Hepatocyte (in vitro differentiated cells): ENCODE results near the gene METAP1. TPM values are rescaled to one million over a fixed set of nuclear protein-coding genes. Genes with fewer than 3 reads are reported as not detected.
"Not testable (repeated sequence)": the region's sequence is repeated elsewhere in the genome, so short reads cannot be mapped to it uniquely, and the experiment has no call there.

Experiments
- DNase-seq: peaks from one replicate; pipeline ENCODE4 v3.0.0-alpha.2; 2016; ENCODE audit warnings: low spot score
- H2AFZ ChIP-seq: fragments of 200-600 bp; sonication (generic); 2 replicates; pipeline ENCODE4 v1.6.0; 2016; ENCODE audit warnings: antibody characterized with exemption, mild to moderate bottlenecking
- H3K27ac ChIP-seq: fragments of 200-600 bp; sonication (generic); 2 replicates; pipeline ENCODE4 v1.5.1; 2016; ENCODE audit warnings: mild to moderate bottlenecking
- H3K27me3 ChIP-seq: fragments of 200-600 bp; sonication (generic); 2 replicates; pipeline ENCODE4 v1.6.1; 2016
- H3K36me3 ChIP-seq: fragments of 200-600 bp; sonication (generic); replicated peaks from 2 replicates; pipeline ENCODE4 v1.5.1; 2016; ENCODE audit warnings: low read depth; ENCODE audit not compliant: insufficient read depth
- H3K4me1 ChIP-seq: fragments of 200-600 bp; sonication (generic); 2 replicates; pipeline ENCODE4 v1.5.1; 2016; ENCODE audit warnings: mild to moderate bottlenecking, moderate library complexity; ENCODE audit not compliant: insufficient read depth
- H3K4me2 ChIP-seq: fragments of 200-600 bp; sonication (generic); 2 replicates; pipeline ENCODE4 v1.6.0; 2016
- H3K4me3 ChIP-seq: fragments of 200-600 bp; sonication (generic); 2 replicates; pipeline ENCODE4 v1.5.1; 2016; ENCODE audit warnings: mild to moderate bottlenecking
- H3K79me2 ChIP-seq: fragments of 200-600 bp; sonication (generic); 2 replicates; pipeline ENCODE4 v1.6.0; 2017; ENCODE audit warnings: mild to moderate bottlenecking
- H3K9me2 ChIP-seq: fragments of 200-600 bp; sonication (generic); replicated peaks from 2 replicates; pipeline ENCODE4 v1.6.0; 2017; ENCODE audit warnings: mild to moderate bottlenecking; ENCODE audit not compliant: insufficient read depth
- H3K9me3 ChIP-seq: fragments of 200-600 bp; sonication (generic); 2 replicates; pipeline ENCODE4 v1.5.1; 2016; ENCODE audit warnings: low read depth, mild to moderate bottlenecking
- H4K20me1 ChIP-seq: fragments of 200-600 bp; sonication (generic); 2 replicates; pipeline ENCODE4 v1.6.0; 2016; ENCODE audit warnings: mild to moderate bottlenecking; ENCODE audit not compliant: insufficient read depth, poor library complexity, severe bottlenecking
- EZH2 ChIP-seq: fragments of 200-600 bp; sonication (generic); IDR thresholded peaks from 2 replicates; pipeline ENCODE4 v1.6.1; 2016; ENCODE audit warnings: antibody characterized with exemption, mild to moderate bottlenecking, borderline replicate concordance
- EZH2phosphoT487 ChIP-seq: fragments of 200-600 bp; sonication (generic); IDR thresholded peaks from one replicate; pipeline ENCODE4 v1.6.1; 2018; ENCODE audit warnings: antibody characterized with exemption, mild to moderate bottlenecking, low read depth, moderate library complexity; ENCODE audit not compliant: unreplicated experiment, severe bottlenecking
- WGBS: methylation state at CpG from one replicate; pipeline ENCODE4 v1.1.6; 2016; ENCODE audit warnings: low lambda C conversion rate; ENCODE audit errors: missing lambda C conversion rate; 5-methylcytosine and 5-hydroxymethylcytosine counted together
- polyA plus RNA-seq: library from polyadenylated mRNA; unstranded; fragments of >200 nt; fragmentation: Nextera tagmentation; extraction: Ambion mirVana; gene quantifications from 2 replicates; pipeline ENCODE4 v1.2.1, GENCODE V29; 2016
- total RNA-seq: library from RNA; depleted of rRNA; stranded (reverse); fragments of >200 nt; gene quantifications from 2 replicates; pipeline ENCODE4 v1.2.3, GENCODE V29; 2014
- TF ChIP-seq, protein P1 (sequence below): fragments of 200-600 bp; sonication (generic); IDR thresholded peaks from 2 replicates; pipeline ENCODE4 v1.5.1; 2016; ENCODE audit warnings: antibody characterized with exemption, mild to moderate bottlenecking; ENCODE audit not compliant: poor library complexity

Gene METAP1
- total and polyA plus RNA-seq, 2 experiments from 2014 or later = 26.3 to 50.8 TPM

GRCh38 chr4:99079625-99080295, 84.2 kb downstream of the METAP1 start:
- H3K9me3 ChIP-seq = no peaks in the 10 kb centered on the region
- TF ChIP-seq EZH2 (no peak), EZH2phosphoT487 (no peak)
- TF ChIP-seq, protein P1, sequence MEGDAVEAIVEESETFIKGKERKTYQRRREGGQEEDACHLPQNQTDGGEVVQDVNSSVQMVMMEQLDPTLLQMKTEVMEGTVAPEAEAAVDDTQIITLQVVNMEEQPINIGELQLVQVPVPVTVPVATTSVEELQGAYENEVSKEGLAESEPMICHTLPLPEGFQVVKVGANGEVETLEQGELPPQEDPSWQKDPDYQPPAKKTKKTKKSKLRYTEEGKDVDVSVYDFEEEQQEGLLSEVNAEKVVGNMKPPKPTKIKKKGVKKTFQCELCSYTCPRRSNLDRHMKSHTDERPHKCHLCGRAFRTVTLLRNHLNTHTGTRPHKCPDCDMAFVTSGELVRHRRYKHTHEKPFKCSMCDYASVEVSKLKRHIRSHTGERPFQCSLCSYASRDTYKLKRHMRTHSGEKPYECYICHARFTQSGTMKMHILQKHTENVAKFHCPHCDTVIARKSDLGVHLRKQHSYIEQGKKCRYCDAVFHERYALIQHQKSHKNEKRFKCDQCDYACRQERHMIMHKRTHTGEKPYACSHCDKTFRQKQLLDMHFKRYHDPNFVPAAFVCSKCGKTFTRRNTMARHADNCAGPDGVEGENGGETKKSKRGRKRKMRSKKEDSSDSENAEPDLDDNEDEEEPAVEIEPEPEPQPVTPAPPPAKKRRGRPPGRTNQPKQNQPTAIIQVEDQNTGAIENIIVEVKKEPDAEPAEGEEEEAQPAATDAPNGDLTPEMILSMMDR = no peak
- no peaks in the 10 kb centered on the region for H3K36me3 ChIP-seq
- H3K79me2 ChIP-seq = peaks cover 37% of the 10 kb centered on the region
- no peaks in the 10 kb centered on the region for H3K4me1 ChIP-seq
- H3K27ac ChIP-seq = no peak overlapping the region
- H2AFZ ChIP-seq = no peak overlapping the region
- no peaks in the 10 kb centered on the region for H3K27me3 ChIP-seq
- peaks cover 8% of the 10 kb centered on the region for H4K20me1 ChIP-seq
- no peaks in the 10 kb centered on the region for H3K9me2 ChIP-seq
- no peak overlapping the region for H3K4me2 ChIP-seq
- 93% methylated on average over 5 of the region's 5 CpGs for WGBS
- no peak overlapping the region for H3K4me3 ChIP-seq
- DNase-seq = no peak

DNA sequence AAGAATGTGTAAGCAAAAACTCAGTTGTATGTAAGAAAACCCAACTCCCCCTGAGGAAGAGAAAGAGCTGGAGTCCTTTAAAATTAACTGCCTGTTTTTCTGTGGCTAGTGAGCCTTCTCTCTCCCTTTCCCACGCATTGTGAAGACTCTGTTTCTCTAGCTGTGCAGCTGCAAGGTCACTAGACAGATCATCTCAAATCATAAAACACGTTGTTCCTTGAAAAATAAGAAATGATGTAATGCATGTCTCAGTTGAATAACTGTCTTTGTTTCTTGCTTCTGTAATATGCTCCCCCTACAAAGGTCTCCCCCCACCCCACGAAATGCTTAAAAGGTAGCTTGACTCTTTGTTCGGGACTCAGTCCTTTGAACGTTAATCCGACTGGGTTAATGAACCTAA, 85.3 kb downstream of the METAP1 start:
- DNase-seq, H2AFZ ChIP-seq, H3K36me3 ChIP-seq, H3K4me2 ChIP-seq, H3K9me2 ChIP-seq, H3K27me3 ChIP-seq, H3K9me3 ChIP-seq, H3K4me3 ChIP-seq, H3K27ac ChIP-seq, H3K4me1 ChIP-seq: not testable (repeated sequence)
- peaks cover 48% of the 10 kb centered on the region for H3K79me2 ChIP-seq
- WGBS = 77% methylated on average over 6 of the region's 6 CpGs
- H4K20me1 ChIP-seq = peaks cover 18% of the 10 kb centered on the region

GRCh38 chr4:99082192-99082591, 86.7 kb downstream of the METAP1 start:
- H3K4me3 ChIP-seq = no peak overlapping the region
- WGBS = 90% methylated on average over 5 of the region's 5 CpGs
- H3K36me3 ChIP-seq = peaks cover 4% of the 10 kb centered on the region
- H3K4me1 ChIP-seq = peaks cover 6% of the 10 kb centered on the region
- DNase-seq = no peak
- peaks cover 18% of the 10 kb centered on the region for H4K20me1 ChIP-seq
- TF ChIP-seq, protein P1 = no peak
- TF ChIP-seq EZH2phosphoT487 (no peak), EZH2 (no peak)
- no peak overlapping the region for H3K27ac ChIP-seq
- no peak overlapping the region for H3K4me2 ChIP-seq
- no peaks in the 10 kb centered on the region for H3K9me2 ChIP-seq
- peaks cover 59% of the 10 kb centered on the region for H3K79me2 ChIP-seq
- H3K9me3 ChIP-seq = no peaks in the 10 kb centered on the region
- H3K27me3 ChIP-seq = no peaks in the 10 kb centered on the region
- no peak overlapping the region for H2AFZ ChIP-seq

DNA sequence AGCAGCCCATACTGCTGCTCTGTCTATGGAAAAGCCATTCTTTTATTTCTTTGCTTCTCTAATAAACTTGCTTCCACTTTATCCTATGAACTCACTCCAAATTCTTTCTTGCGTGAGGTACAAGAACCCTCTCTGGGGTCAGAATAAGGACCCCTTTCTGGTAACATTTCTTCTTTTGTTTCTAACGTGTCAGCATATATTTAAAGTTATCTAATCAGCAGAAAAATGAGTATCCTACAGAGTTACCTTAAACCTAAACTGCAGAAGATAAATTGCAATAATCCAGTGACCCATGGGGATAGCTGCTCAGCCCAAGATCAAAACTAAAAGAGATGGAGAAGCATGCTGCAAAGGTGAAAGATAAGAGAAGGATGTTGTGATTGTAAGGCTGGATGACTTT, 89.1 kb downstream of the METAP1 start:
- Histone ChIP-seq H2AFZ (no peak overlapping the region), H3K9me3 (no peaks in the 10 kb centered on the region), H3K4me3 (no peak overlapping the region), H3K9me2 (no peaks in the 10 kb centered on the region), H3K36me3 (peaks cover 4% of the 10 kb centered on the region), H4K20me1 (peaks cover 18% of the 10 kb centered on the region), H3K4me2 (no peak overlapping the region), H3K4me1 (peaks cover 6% of the 10 kb centered on the region), H3K79me2 (peaks cover 64% of the 10 kb centered on the region), H3K27me3 (no peaks in the 10 kb centered on the region), H3K27ac (no peak overlapping the region)
- WGBS = 90% methylated on average over 2 of the region's 2 CpGs
- TF ChIP-seq EZH2phosphoT487 = no peak
- TF ChIP-seq, protein P1 = no peak
- no peak for TF ChIP-seq EZH2
- no peak for DNase-seq
